HepG2 (cell line): ENCODE results near the gene SELENOT. TPM values are rescaled to one million over a fixed set of nuclear protein-coding genes. Genes with fewer than 3 reads are reported as not detected.

Experiments
- ARID2 ChIP-seq: sonication (generic); formaldehyde crosslinking; IDR thresholded peaks from 2 replicates; pipeline ENCODE4 v1.8.1; 2022; ENCODE audit warnings: mild to moderate bottlenecking, missing genetic modification reagents, borderline replicate concordance
- ATF1 ChIP-seq: IDR thresholded peaks from 2 replicates; pipeline ENCODE4 v1.6.1; 2016; ENCODE audit warnings: mild to moderate bottlenecking, control low read depth
- BCL3 ChIP-seq: sonication (generic); formaldehyde crosslinking; IDR thresholded peaks from 2 replicates; pipeline ENCODE4 v1.5.1; 2020; ENCODE audit warnings: mild to moderate bottlenecking, missing genetic modification reagents, moderate library complexity
- EZH2 ChIP-seq: conservative IDR thresholded peaks from 2 replicates; pipeline ENCODE4 v1.6.1; 2012; ENCODE audit warnings: mild to moderate bottlenecking, low read depth, low read length, moderate library complexity
- GABPA ChIP-seq, 2 experiments: IDR thresholded peaks; 2 replicates each; pipeline ENCODE4 v1.6.1; 2011 to 2016; ENCODE audit warnings: low read depth in 2 of 2, low read length in 1 of 2, missing biosample characterization in 1 of 2, missing genetic modification characterization in 1 of 2
- GPBP1L1 ChIP-seq: sonication (generic); formaldehyde crosslinking; IDR thresholded peaks from 2 replicates; pipeline ENCODE4 v1.5.0; 2020; ENCODE audit warnings: mild to moderate bottlenecking, missing genetic modification reagents
- KMT2B ChIP-seq: IDR thresholded peaks from 2 replicates; pipeline ENCODE4 v1.6.1; 2016; ENCODE audit warnings: missing genetic modification reagents, missing compliant biosample characterization
- MAFG ChIP-seq: sonication (generic); formaldehyde crosslinking; IDR thresholded peaks from 2 replicates; pipeline ENCODE4 v1.5.1; 2020; ENCODE audit warnings: mild to moderate bottlenecking, missing genetic modification reagents
- NFIB ChIP-seq: sonication (generic); formaldehyde crosslinking; IDR thresholded peaks from 2 replicates; pipeline ENCODE4 v1.9.0; 2021; ENCODE audit warnings: missing genetic modification reagents, mild to moderate bottlenecking, borderline replicate concordance
- POLR2AphosphoS2 ChIP-seq: IDR thresholded peaks from 2 replicates; pipeline ENCODE4 v1.6.1; 2011; ENCODE audit warnings: low read depth, low read length, improper control_type of control experiment
- SSRP1 ChIP-seq: IDR thresholded peaks from 2 replicates; pipeline ENCODE4 v1.6.1; 2016; ENCODE audit warnings: control low read depth
- ZBTB38 ChIP-seq: sonication (generic); formaldehyde crosslinking; IDR thresholded peaks from 2 replicates; pipeline ENCODE4 v1.5.1; 2020; ENCODE audit warnings: mild to moderate bottlenecking, missing genetic modification reagents
- ZNF225 ChIP-seq: sonication (generic); formaldehyde crosslinking; IDR thresholded peaks from 2 replicates; pipeline ENCODE4 v1.4.0; 2020; ENCODE audit warnings: mild to moderate bottlenecking, missing genetic modification reagents
- ZNF275 ChIP-seq: sonication (generic); formaldehyde crosslinking; IDR thresholded peaks from 2 replicates; pipeline ENCODE4 v1.8.0; 2022; ENCODE audit warnings: missing genetic modification reagents, mild to moderate bottlenecking, inconsistent platforms, borderline replicate concordance
- ZNF3 ChIP-seq: IDR thresholded peaks from 2 replicates; pipeline ENCODE4 v1.7.0; 2017; ENCODE audit warnings: inconsistent platforms
- ZNF605 ChIP-seq: sonication (generic); formaldehyde crosslinking; IDR thresholded peaks from 2 replicates; pipeline ENCODE4 v1.8.0; 2022; ENCODE audit warnings: mild to moderate bottlenecking, missing genetic modification reagents
- polyA plus RNA-seq, 8 experiments: library from polyadenylated mRNA; depleted of rRNA in 3 of 8; stranded (reverse) in 7 of 8; unstranded in 1 of 8; fragments of >200 nt; fragmentation: Illumina TruSeq in 4 of 8; extraction: Trizol in 4 of 8; gene quantifications; 2 replicates each; pipeline versions ENCODE4 v1.2.1 to v1.2.3, GENCODE V29; 2011 to 2016; ENCODE audit warnings: low read depth in 4 of 8, missing spikeins in 1 of 8, mixed read lengths in 1 of 8; ENCODE audit not compliant: insufficient read depth in 1 of 8
- total RNA-seq, 5 experiments: library from RNA; depleted of rRNA; stranded (reverse); fragments of >200 nt; fragmentation: Illumina TruSeq; extraction: Trizol; gene quantifications; 2 replicates each; pipeline ENCODE4 v1.2.3, GENCODE V29; 2016; ENCODE audit warnings: low read depth in 1 of 5
- TF ChIP-seq, protein P1 (sequence below): sonication (generic); formaldehyde crosslinking; IDR thresholded peaks from 2 replicates; pipeline ENCODE4 v1.8.0; 2022; ENCODE audit warnings: low read depth, missing genetic modification reagents

The SELENOT gene
- total and polyA plus RNA-seq, 2 of the 13 experiments (the other 11 are each of a cell fraction or from before 2014, with no cell fraction given): 122 to 273 TPM

DNA sequence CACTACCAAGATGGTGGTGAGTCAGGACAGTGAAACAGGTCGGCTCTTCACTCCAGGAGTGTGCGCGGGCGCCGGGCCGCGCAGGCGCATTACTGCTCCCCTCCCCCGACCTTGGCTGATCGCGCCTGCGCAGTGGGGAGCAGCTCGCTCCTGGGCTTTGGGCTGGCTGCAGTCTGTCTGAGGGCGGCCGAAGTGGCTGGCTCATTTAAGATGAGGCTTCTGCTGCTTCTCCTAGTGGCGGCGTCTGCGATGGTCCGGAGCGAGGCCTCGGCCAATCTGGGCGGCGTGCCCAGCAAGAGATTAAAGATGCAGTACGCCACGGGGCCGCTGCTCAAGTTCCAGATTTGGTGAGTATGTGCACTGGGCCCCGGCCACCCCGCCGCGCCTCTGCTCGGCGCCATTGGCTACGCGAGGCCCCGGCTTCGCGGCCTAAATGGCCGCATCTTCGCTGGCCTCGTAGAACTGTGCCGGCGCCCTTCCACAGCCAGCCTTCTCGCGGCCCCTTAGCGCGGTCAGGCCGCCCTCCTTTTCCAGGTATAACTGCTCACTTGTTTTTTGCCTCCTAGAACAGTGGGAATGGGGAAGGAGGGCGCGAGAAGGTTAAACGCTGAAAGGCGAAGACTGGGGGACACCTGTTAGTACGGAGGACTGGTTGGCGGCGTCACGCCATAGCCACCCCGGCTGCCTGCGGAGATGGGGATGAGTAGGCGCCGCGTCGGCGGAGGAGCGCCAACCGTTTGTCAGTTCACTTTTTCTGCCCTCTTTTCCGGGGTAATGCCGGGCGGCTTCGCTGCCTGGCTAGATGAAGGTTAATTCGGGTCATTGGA lies at the start of gene SELENOT (continued):
- TF ChIP-seq ZNF275: peak; percentile 81; the same call in 1 of the 2 replicates
- TF ChIP-seq ARID2: peak; percentile 97
- no peak for TF ChIP-seq EZH2
- no peak for TF ChIP-seq POLR2AphosphoS2
- peak; percentile 62; the same call in 1 of the 2 replicates for TF ChIP-seq ZBTB38 (CRISPR knock-in tag)
- no peak for TF ChIP-seq GABPA (IDR thresholded peaks at IDR 0.05; ENCODE audit: low read depth, low read length)
- 0 out of 2 replicates have a peak, but pooled peaks have one; percentile 7 for TF ChIP-seq GABPA (CRISPR knock-in tag; IDR thresholded peaks at IDR 0.05; ENCODE audit: low read depth)
- TF ChIP-seq, protein P1, sequence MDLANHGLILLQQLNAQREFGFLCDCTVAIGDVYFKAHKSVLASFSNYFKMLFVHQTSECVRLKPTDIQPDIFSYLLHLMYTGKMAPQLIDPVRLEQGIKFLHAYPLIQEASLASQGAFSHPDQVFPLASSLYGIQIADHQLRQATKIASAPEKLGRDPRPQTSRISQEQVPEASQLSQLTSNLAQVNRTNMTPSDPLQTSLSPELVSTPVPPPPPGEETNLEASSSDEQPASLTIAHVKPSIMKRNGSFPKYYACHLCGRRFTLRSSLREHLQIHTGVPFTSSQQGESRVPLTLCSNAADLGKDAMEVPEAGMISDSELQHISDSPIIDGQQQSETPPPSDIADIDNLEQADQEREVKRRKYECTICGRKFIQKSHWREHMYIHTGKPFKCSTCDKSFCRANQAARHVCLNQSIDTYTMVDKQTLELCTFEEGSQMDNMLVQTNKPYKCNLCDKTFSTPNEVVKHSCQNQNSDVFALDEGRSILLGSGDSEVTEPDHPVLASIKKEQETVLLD (CRISPR knock-in tag): no peak
- TF ChIP-seq NFIB (CRISPR knock-in tag): 0 out of 2 replicates have a peak, but pooled peaks have one; percentile 37
- no peak for TF ChIP-seq ATF1
- TF ChIP-seq BCL3 (CRISPR knock-in tag): peak; percentile 83; the same call in 1 of the 2 replicates
- TF ChIP-seq ZNF605 (CRISPR knock-in tag): peak; percentile 97
- no peak for TF ChIP-seq MAFG (CRISPR knock-in tag)
- no peak for TF ChIP-seq SSRP1
- TF ChIP-seq GPBP1L1: no peak
- TF ChIP-seq ZNF3: no peak
- peak; percentile 93 for TF ChIP-seq KMT2B
- 0 out of 2 replicates have a peak, but pooled peaks have one; percentile 47 for TF ChIP-seq ZNF225
